Right lobe of liver (tissue), 6 donors: Measurements from ENCODE around the gene NUP210. TPM values are rescaled to one million over a fixed set of nuclear protein-coding genes. Genes with fewer than 3 reads are reported as not detected.

ENCODE experiments used
- ATAC-seq, 4 donors: fragments of 200-7000 bp; cut with Tn5 transposase; one replicate each; pipeline ENCODE4 v1.9.1; 2020; ENCODE audit warnings: mild to moderate bottlenecking in 4 of 4, moderate library complexity in 4 of 4
- DNase-seq, 3 donors: peaks; one replicate each; pipeline ENCODE4 v3.0.0-alpha.2; 2020
- H3K27ac ChIP-seq, 3 donors: fragments of 200-600 bp; one replicate each; pipeline ENCODE4 v1.8.0; 2022
- H3K27me3 ChIP-seq, 2 donors: fragments of 200-600 bp; one replicate each; pipeline ENCODE4 v1.8.0; 2022
- H3K36me3 ChIP-seq, 4 donors: fragments of 200-600 bp; sonication (generic) in 1 of 4; one replicate each; pipeline versions ENCODE4 v1.5.1 to v1.8.0; 2017 to 2022; ENCODE audit warnings: control low read depth in 1 of 4
- H3K4me1 ChIP-seq, 4 donors: fragments of 200-600 bp; sonication (generic) in 1 of 4; one replicate each; pipeline versions ENCODE4 v1.5.1 to v1.8.0; 2017 to 2022; ENCODE audit warnings: control low read depth in 1 of 4
- H3K4me3 ChIP-seq, 3 donors: fragments of 200-600 bp; one replicate each; pipeline ENCODE4 v1.8.0; 2022
- H3K9me3 ChIP-seq, 4 donors: fragments of 200-600 bp; sonication (generic) in 1 of 4; one replicate each; pipeline versions ENCODE4 v1.5.1 to v1.8.0; 2017 to 2022; ENCODE audit warnings: control low read depth in 1 of 4
- CTCF ChIP-seq, 4 donors: fragments of 200-600 bp in 3 of 4; fragments of 450-650 bp in 1 of 4; IDR thresholded peaks; one replicate each; pipeline versions ENCODE4 v1.5.1 to v1.8.0; 2016 to 2022; ENCODE audit warnings: antibody characterized with exemption in 4 of 4, mild to moderate bottlenecking in 2 of 4
- POLR2A ChIP-seq: fragments of 450-650 bp; IDR thresholded peaks from one replicate; pipeline ENCODE4 v1.6.1; 2017; ENCODE audit warnings: antibody characterized with exemption, mild to moderate bottlenecking
- WGBS: methylation state at CpG from one replicate; pipeline ENCODE4 v1.1.6; 2018; ENCODE audit warnings: low coverage, low lambda C conversion rate; ENCODE audit not compliant: insufficient coverage; ENCODE audit errors: missing lambda C conversion rate; 5-methylcytosine and 5-hydroxymethylcytosine counted together
- intact Hi-C, 2 donors: fragments of 100-400 bp; cut with DNase I; formaldehyde crosslinking; loops; one replicate each; pipeline versions ENCODE4 v1.11.2 to v1.14.1; 2022
- total RNA-seq, 6 experiments: library from RNA; depleted of rRNA in 2 of 6; stranded (reverse); fragments of >200 nt in 2 of 6; fragmentation: NEBNext Ultra II Directional in 3 of 6; extraction: Animal tissue kit (Norgen Biotek cat#: 25700) in 3 of 6; gene quantifications; one replicate each; pipeline versions ENCODE4 v1.1.0 to v1.2.4, GENCODE V29; 2016 to 2023
- donor health status: DM: no; HTN: yes; CAD: no.
- donor health status: DM: no; HTN: no; CAD: no.
- donor health status: DM: no; HTN: no; CAD: no.
- donor health status: DM: no; HTN: yes; CAD: no.
- donor health status: DM: no; HTN: yes; CAD: no.

The NUP210 gene
- total RNA-seq, 6 experiments from 2014 or later = 11.7 to 17.7 (median 15.6) TPM

- no peaks in the 10 kb centered on the region for H3K9me3 ChIP-seq
- no peaks in the 10 kb centered on the region for H3K27me3 ChIP-seq
- ATAC-seq (peak; percentile 18 to 58 (median 46)), DNase-seq (no peak)
- no peak overlapping the region for H3K4me3 ChIP-seq
- H3K36me3 ChIP-seq = no peaks in the 10 kb centered on the region
- 19% methylated on average over 16 of the region's 16 CpGs for WGBS
- peaks cover 0 to 22% (median 10%) of the 10 kb centered on the region in 4 donors for H3K4me1 ChIP-seq
- TF ChIP-seq POLR2A = no peak
- no peak for TF ChIP-seq CTCF (IDR thresholded peaks at IDR 0.05)
- intact Hi-C loops = no loop called here
- peak overlapping the region; percentile 19 to 80 (median 75) for H3K27ac ChIP-seq
Measured at GRCh38 chr3:13277196-13277813, 142.8 kb downstream of the NUP210 start.

GRCh38 chr3:13276438-13277195 lies 143.5 kb downstream of the NUP210 start:
- Histone ChIP-seq H3K27me3 (no peaks in the 10 kb centered on the region), H3K27ac (peak overlapping the region; percentile 19 to 80 (median 75)), H3K4me1 (peaks cover 0 to 22% (median 10%) of the 10 kb centered on the region in 4 donors), H3K4me3 (peak overlapping the region in 1 of 3 donors; percentile 22), H3K36me3 (no peaks in the 10 kb centered on the region), H3K9me3 (no peaks in the 10 kb centered on the region)
- 11% methylated on average over 5 of the region's 14 CpGs for WGBS
- DNase-seq = peak; percentile 59 to 85 (median 81)
- TF ChIP-seq POLR2A (no peak), CTCF (IDR thresholded peaks at IDR 0.05) (no peak)
- ATAC-seq = peak; percentile 60 to 74 (median 70)
- intact Hi-C loops = no loop called here

DNA sequence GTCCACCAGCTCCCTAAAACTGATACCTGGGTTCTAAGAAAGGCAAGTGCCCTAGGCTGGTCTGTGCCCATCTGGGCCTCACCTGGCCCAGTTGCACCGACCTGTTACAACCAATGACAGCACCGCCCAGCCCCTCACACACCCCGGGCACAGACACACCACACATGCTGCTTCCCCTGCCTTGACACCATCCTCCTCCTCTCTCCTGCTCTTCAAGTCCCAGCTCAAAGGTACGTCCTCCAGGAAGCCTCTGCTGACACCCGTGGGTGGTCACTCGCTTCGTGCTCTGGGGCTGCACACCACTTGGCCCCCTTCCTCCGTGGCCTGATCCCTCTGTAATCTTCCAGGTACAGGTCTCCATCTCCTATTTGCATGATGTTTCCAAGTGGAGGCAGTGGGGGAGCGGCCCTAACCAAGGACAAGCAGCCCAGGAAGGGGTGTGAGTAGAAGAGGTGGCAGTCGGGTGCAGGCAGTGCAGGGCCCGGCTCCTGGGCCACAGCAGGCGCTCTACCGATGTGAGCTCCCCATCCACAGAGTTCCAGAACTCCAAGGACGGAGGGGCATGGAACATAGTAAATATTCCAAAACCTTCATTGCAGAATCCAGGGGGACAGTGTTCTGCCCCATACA lies 144.6 kb downstream of the NUP210 start:
- no peaks in the 10 kb centered on the region for H3K27me3 ChIP-seq
- no peak overlapping the region for H3K4me3 ChIP-seq
- 81% methylated on average over 6 of the region's 14 CpGs for WGBS
- TF ChIP-seq POLR2A (no peak), CTCF (IDR thresholded peaks at IDR 0.05) (no peak)
- DNase-seq (no peak), ATAC-seq (no peak)
- no peaks in the 10 kb centered on the region for H3K9me3 ChIP-seq
- no peak overlapping the region for H3K27ac ChIP-seq
- H3K4me1 ChIP-seq = peaks cover 0 to 22% (median 10%) of the 10 kb centered on the region in 4 donors
- H3K36me3 ChIP-seq = no peaks in the 10 kb centered on the region
- intact Hi-C loops = no loop called here

DNA sequence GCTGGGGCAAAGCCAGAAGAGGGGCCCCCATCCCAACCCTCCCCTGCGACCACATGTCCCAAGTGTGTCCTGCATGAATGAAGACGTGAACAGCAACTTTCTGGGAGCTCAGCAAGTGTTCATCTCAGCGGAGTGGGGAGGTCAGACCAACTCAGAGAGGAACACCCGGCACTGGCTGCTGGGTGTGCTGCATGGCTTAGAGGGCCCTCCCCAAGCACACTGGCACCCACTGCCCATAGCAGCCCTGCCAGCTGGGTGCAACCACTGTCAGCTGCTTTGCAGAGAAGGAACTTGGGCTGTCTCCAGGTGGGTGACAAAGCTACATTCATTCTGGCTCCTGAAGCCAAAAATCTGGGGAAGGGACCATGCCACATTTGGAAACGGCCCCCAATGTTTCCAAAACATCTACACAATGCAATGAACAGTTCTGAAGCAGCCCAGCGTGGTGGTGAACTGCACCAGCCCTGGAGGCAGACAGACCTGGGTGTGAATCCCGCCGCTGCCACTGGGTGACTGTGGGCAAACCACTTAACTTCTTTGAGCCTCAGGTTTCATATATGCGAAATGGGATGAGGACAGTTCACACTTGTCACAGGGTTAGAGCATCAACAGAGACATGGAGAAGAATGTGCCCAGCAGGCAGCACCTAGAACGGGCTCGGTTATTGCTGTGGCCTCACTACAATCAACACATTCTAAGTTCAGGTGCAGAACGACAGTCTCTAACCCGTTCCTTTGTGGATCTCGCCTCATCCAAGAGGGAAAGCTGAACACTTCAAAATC lies 145.4 kb downstream of the NUP210 start:
- TF ChIP-seq CTCF (IDR thresholded peaks at IDR 0.05) (no peak), POLR2A (no peak)
- no peak overlapping the region for H3K4me3 ChIP-seq
- H3K4me1 ChIP-seq = peaks cover 0 to 22% (median 10%) of the 10 kb centered on the region in 4 donors
- DNase-seq = no peak
- intact Hi-C loops = no loop called here
- H3K27me3 ChIP-seq = no peaks in the 10 kb centered on the region
- no peak for ATAC-seq
- H3K9me3 ChIP-seq = no peaks in the 10 kb centered on the region
- no peaks in the 10 kb centered on the region for H3K36me3 ChIP-seq
- 87% methylated on average over 3 of the region's 14 CpGs for WGBS
- H3K27ac ChIP-seq = no peak overlapping the region
